ENCODE results near the gene TGFB1. TPM values are rescaled to one million over a fixed set of nuclear protein-coding genes. Genes with fewer than 3 reads are reported as not detected.
A peak's percentile ranks its signal among the peaks of the same experiment; 100 is the strongest.

The TGFB1 gene
- total RNA-seq, 1 experiment from 2014 or later: 54.6 TPM

DNA sequence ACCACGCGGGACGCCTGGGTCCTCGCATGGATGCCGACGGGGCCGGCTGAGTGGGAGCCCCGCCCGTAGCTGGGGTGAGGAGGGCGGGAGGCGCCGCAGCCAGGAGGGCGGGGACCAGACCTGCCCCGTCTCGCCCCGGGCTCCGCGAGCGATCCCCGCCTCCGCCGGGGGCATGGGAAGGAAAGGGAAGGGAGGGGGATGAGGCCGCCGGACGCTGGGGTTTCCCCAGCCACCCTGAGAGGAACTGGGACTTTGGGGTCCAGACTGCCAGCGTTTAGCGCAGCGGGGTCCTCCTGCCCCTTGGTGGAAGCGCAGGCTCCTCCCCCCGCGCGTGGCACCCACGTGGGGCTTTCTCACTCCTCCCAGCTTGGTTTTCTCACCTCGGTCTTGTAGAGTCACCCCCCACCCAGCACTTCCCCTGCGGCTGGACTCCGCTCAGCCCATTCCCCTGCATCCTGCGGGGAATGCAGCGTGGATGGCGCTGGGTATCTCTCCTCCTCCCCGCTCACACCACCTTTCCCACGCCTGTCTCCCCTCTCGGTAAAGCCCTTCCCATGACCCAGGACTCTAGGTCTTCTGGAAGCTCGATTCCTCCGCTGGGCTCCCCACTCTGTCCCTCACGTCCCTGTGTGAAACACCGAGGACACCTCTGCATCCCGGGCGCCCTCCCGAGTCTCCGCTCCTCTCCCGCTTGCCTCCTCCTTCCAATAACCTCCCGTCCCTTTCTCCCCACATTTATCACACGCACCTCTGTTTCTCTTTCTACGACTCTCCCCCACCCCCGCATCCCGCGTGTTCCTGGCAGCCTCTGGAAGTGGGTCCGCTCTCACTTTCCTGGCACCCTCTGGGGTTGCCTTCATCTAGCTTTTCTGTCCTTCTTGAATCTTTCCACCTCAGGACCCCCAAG lies 2.1 kb downstream of the TGFB1 start (continued):
- TF ChIP-seq POLR2AphosphoS5 (IDR thresholded peaks at IDR 0.05; ENCODE audit: low read depth, low read length): peak; percentile 60
- no peak for TF ChIP-seq CTCF (IDR thresholded peaks at IDR 0.05 in 2 of 3, conservative IDR thresholded peaks at IDR 0.05 in 1 of 3; ENCODE audit: borderline replicate concordance in 1 of 3, insufficient read depth in 1 of 3, low read depth in 2 of 3, low read length in 2 of 3)
- no peak for TF ChIP-seq CBX3 (IDR thresholded peaks at IDR 0.05; ENCODE audit: low read depth)
- TF ChIP-seq ZBTB33 (IDR thresholded peaks at IDR 0.05; ENCODE audit: extremely low read depth, insufficient replicate concordance, low read length): no peak
- TF ChIP-seq ZFX (IDR thresholded peaks at IDR 0.05): no peak
- no peak for TF ChIP-seq CEBPB (IDR thresholded peaks at IDR 0.05; ENCODE audit: low read depth)
- TF ChIP-seq SIN3A (IDR thresholded peaks at IDR 0.05; ENCODE audit: low read depth): no peak
